ENCODE results near the gene AMIGO3. TPM values are rescaled to one million over a fixed set of nuclear protein-coding genes. Genes with fewer than 3 reads are reported as not detected.

AMIGO3 gene
- total and polyA plus RNA-seq, 4 donors: 0.11 to 1.1 TPM; not detected in 2

GRCh38 chr3:49709852-49710251, 9.6 kb downstream of the AMIGO3 start:
- Histone ChIP-seq H3K36me3 (ENCODE audit: control insufficient read depth in 4 of 4, insufficient read depth in 3 of 4, low read depth in 1 of 4, low read length in 3 of 4) (peaks cover 15 to 67% (median 37%) of the 10 kb centered on the region in 4 donors), H3K9ac (ENCODE audit: low read depth in 1 of 2, low read length in 2 of 2) (no peak overlapping the region), H3K4me3 (ENCODE audit: low read depth in 1 of 3, low read length in 3 of 3) (no peak overlapping the region), H3K9me3 (ENCODE audit: control insufficient read depth in 4 of 4, low read length in 3 of 4) (no peaks in the 10 kb centered on the region), H3K27ac (ENCODE audit: low read depth in 1 of 2, low read length in 2 of 2) (no peak overlapping the region), H3K4me1 (ENCODE audit: control insufficient read depth in 4 of 4, insufficient read depth in 4 of 4, low read length in 3 of 4) (no peaks in the 10 kb centered on the region), H3K27me3 (ENCODE audit: control insufficient read depth in 4 of 4, insufficient read depth in 4 of 4, low read length in 3 of 4) (no peaks in the 10 kb centered on the region)
- no peak for TF ChIP-seq TAF1 (conservative IDR thresholded peaks at IDR 0.05)
- TF ChIP-seq GABPA (IDR thresholded peaks at IDR 0.05 in 1 of 2, conservative IDR thresholded peaks at IDR 0.05 in 1 of 2): no peak
- no peak for TF ChIP-seq ZBTB33 (IDR thresholded peaks at IDR 0.05)
- TF ChIP-seq SP1 (IDR thresholded peaks at IDR 0.05): no peak
- TF ChIP-seq RAD21 (IDR thresholded peaks at IDR 0.05): no peak
- TF ChIP-seq MAX (IDR thresholded peaks at IDR 0.05): no peak
- TF ChIP-seq JUND (IDR thresholded peaks at IDR 0.05): no peak
- TF ChIP-seq CTCF (IDR thresholded peaks at IDR 0.05; ENCODE audit: low read depth, low read length, missing input control): no peak
- TF ChIP-seq HNF4G (IDR thresholded peaks at IDR 0.05): no peak
- no peak for TF ChIP-seq HNF4A (conservative IDR thresholded peaks at IDR 0.05)
- TF ChIP-seq YY1 (IDR thresholded peaks at IDR 0.05): no peak
- TF ChIP-seq EGR1 (IDR thresholded peaks at IDR 0.05; ENCODE audit: low read depth in 2 of 2): no peak
- no peak for DNase-seq (ENCODE audit: low spot score)
- whole genome bisulfite sequencing: 97% methylated on average over 8 of the region's 8 CpGs

GRCh38 chr3:49707113-49707480, 12.4 kb downstream of the AMIGO3 start:
- DNase-seq (ENCODE audit: low spot score): no peak
- H3K4me1 ChIP-seq (ENCODE audit: control insufficient read depth in 4 of 4, insufficient read depth in 4 of 4, low read length in 3 of 4): no peaks in the 10 kb centered on the region
- peaks cover 19 to 63% (median 40%) of the 10 kb centered on the region in 4 donors for H3K36me3 ChIP-seq (ENCODE audit: control insufficient read depth in 4 of 4, insufficient read depth in 3 of 4, low read depth in 1 of 4, low read length in 3 of 4)
- H3K4me3 ChIP-seq (ENCODE audit: low read depth in 1 of 3, low read length in 3 of 3): no peak overlapping the region
- no peak overlapping the region for H3K9ac ChIP-seq (ENCODE audit: low read depth in 1 of 2, low read length in 2 of 2)
- 85% methylated on average over 4 of the region's 4 CpGs for WGBS
- no peaks in the 10 kb centered on the region for H3K27me3 ChIP-seq (ENCODE audit: control insufficient read depth in 4 of 4, insufficient read depth in 4 of 4, low read length in 3 of 4)
- TF ChIP-seq FOXA2 (IDR thresholded peaks at IDR 0.05) (no peak), ATF3 (IDR thresholded peaks at IDR 0.05) (no peak)
- no peak overlapping the region for H3K27ac ChIP-seq (ENCODE audit: low read depth in 1 of 2, low read length in 2 of 2)
- no peaks in the 10 kb centered on the region for H3K9me3 ChIP-seq (ENCODE audit: control insufficient read depth in 4 of 4, low read length in 3 of 4)

GRCh38 chr3:49706456-49707112, 12.9 kb downstream of the AMIGO3 start:
- Histone ChIP-seq H3K27ac (ENCODE audit: low read depth in 1 of 2, low read length in 2 of 2) (no peak overlapping the region), H3K9me3 (ENCODE audit: control insufficient read depth in 4 of 4, low read length in 3 of 4) (no peaks in the 10 kb centered on the region), H3K4me1 (ENCODE audit: control insufficient read depth in 4 of 4, insufficient read depth in 4 of 4, low read length in 3 of 4) (no peaks in the 10 kb centered on the region), H3K9ac (ENCODE audit: low read depth in 1 of 2, low read length in 2 of 2) (no peak overlapping the region), H3K36me3 (ENCODE audit: control insufficient read depth in 4 of 4, insufficient read depth in 3 of 4, low read depth in 1 of 4, low read length in 3 of 4) (peaks cover 20 to 65% (median 41%) of the 10 kb centered on the region in 4 donors), H3K4me3 (ENCODE audit: low read depth in 1 of 3, low read length in 3 of 3) (no peak overlapping the region), H3K27me3 (ENCODE audit: control insufficient read depth in 4 of 4, insufficient read depth in 4 of 4, low read length in 3 of 4) (no peaks in the 10 kb centered on the region)
- DNase-seq (ENCODE audit: low spot score): no peak
- TF ChIP-seq MAX (IDR thresholded peaks at IDR 0.05): no peak
- TF ChIP-seq EGR1 (IDR thresholded peaks at IDR 0.05; ENCODE audit: low read depth in 2 of 2): no peak
- no peak for TF ChIP-seq SP1 (IDR thresholded peaks at IDR 0.05)
- TF ChIP-seq YY1 (IDR thresholded peaks at IDR 0.05): no peak
- no peak for TF ChIP-seq NR2F2 (IDR thresholded peaks at IDR 0.05)
- TF ChIP-seq HNF4A (conservative IDR thresholded peaks at IDR 0.05): no peak
- no peak for TF ChIP-seq CTCF (IDR thresholded peaks at IDR 0.05; ENCODE audit: low read depth, low read length, missing input control)
- no peak for TF ChIP-seq RXRA (IDR thresholded peaks at IDR 0.05)
- TF ChIP-seq REST (IDR thresholded peaks at IDR 0.05): no peak
- 90% methylated on average over 9 of the region's 9 CpGs for WGBS
